T-cell (primary cell): ENCODE measurements around the gene PAK1. TPM values are rescaled to one million over a fixed set of nuclear protein-coding genes. Genes with fewer than 3 reads are reported as not detected.

Source experiments
- ATAC-seq, 4 experiments: fragments of 200-7000 bp in 3 of 4; fragments of 150-1000 bp in 1 of 4; cut with Tn5 transposase; replicated peaks in 1 of 4; 1 replicate in 3 of 4; 2 replicates in 1 of 4; pipeline ENCODE4 v1.10.0; 2021; ENCODE audit warnings: moderate library complexity in 3 of 4, mild to moderate bottlenecking in 2 of 4, moderate number of reproducible peaks in 1 of 4
- CTCF ChIA-PET, 2 donors: fragments of 300-600 bp; sonication (Branson Sonifier 250); formaldehyde crosslinking; loops; one replicate each; lab custom pipeline; 2022; ENCODE audit warnings: antibody characterized with exemption in 2 of 2; lab: Charles Lee
- POLR2A ChIA-PET, 2 donors: fragments of 300-600 bp; sonication (Branson Sonifier 250); formaldehyde crosslinking; loops; one replicate each; lab custom pipeline; 2022; ENCODE audit warnings: antibody characterized with exemption in 2 of 2; lab: Charles Lee
- DNase-seq, 35 experiments: peaks; one replicate each; pipeline versions ENCODE4 v3.0.0 to v3.0.0-alpha.2; 2013 to 2023
- H3K27ac ChIP-seq: one replicate; pipeline ENCODE4 v1.5.1; 2013; ENCODE audit warnings: low read length
- H3K27me3 ChIP-seq, 2 experiments: replicated peaks in 1 of 2; 1 replicate in 1 of 2; 2 replicates in 1 of 2; pipeline versions ENCODE4 v1.6.1 to v1.7.0; 2013; ENCODE audit warnings: low read length in 1 of 2, mixed read lengths in 1 of 2; ENCODE audit not compliant: control insufficient read depth in 2 of 2, insufficient read depth in 2 of 2; ENCODE audit errors: extremely low read depth in 1 of 2
- H3K36me3 ChIP-seq, 2 donors: 1 replicate in 1 of 2; 2 replicates in 1 of 2; pipeline versions ENCODE4 v1.6.1 to v1.7.0; 2013; ENCODE audit warnings: low read length in 1 of 2; ENCODE audit not compliant: control insufficient read depth in 2 of 2, insufficient read depth in 1 of 2; ENCODE audit errors: extremely low read depth in 1 of 2
- H3K4me1 ChIP-seq, 2 experiments: 1 replicate in 1 of 2; 2 replicates in 1 of 2; pipeline versions ENCODE4 v1.6.1 to v1.7.0; 2013; ENCODE audit warnings: low read length in 2 of 2, mixed read lengths in 1 of 2; ENCODE audit not compliant: insufficient read depth in 2 of 2, control insufficient read depth in 1 of 2; ENCODE audit errors: extremely low read depth in 1 of 2
- H3K4me3 ChIP-seq, 2 donors: 1 replicate in 1 of 2; 2 replicates in 1 of 2; pipeline versions ENCODE4 v1.5.1 to v1.7.0; 2013; ENCODE audit warnings: mild to moderate bottlenecking in 2 of 2, low read length in 1 of 2, moderate library complexity in 1 of 2; ENCODE audit not compliant: control insufficient read depth in 1 of 2; ENCODE audit errors: extremely low read depth in 1 of 2
- H3K9me3 ChIP-seq: 2 replicates; pipeline ENCODE4 v1.7.0; 2013
- H3K27ac Mint-ChIP-seq, 2 donors: one replicate each; pipeline ENCODE4 v1.8.0; 2020 to 2021; ENCODE audit warnings: mild to moderate bottlenecking in 2 of 2, mixed read lengths in 2 of 2
- H3K27me3 Mint-ChIP-seq, 2 donors: one replicate each; pipeline ENCODE4 v1.8.0; 2021 to 2022; ENCODE audit warnings: mixed read lengths in 2 of 2
- H3K36me3 Mint-ChIP-seq: one replicate; pipeline ENCODE4 v1.8.0; 2021; ENCODE audit warnings: mixed read lengths
- H3K4me1 Mint-ChIP-seq, 3 donors: one replicate each; pipeline ENCODE4 v1.8.0; 2020 to 2022; ENCODE audit warnings: mixed read lengths in 3 of 3, mild to moderate bottlenecking in 1 of 3
- H3K4me3 Mint-ChIP-seq, 3 donors: one replicate each; pipeline ENCODE4 v1.8.0; 2020 to 2022; ENCODE audit warnings: mild to moderate bottlenecking in 3 of 3, mixed read lengths in 3 of 3, moderate library complexity in 3 of 3
- H3K9me3 Mint-ChIP-seq, 3 donors: one replicate each; pipeline ENCODE4 v1.8.0; 2020 to 2022; ENCODE audit warnings: mixed read lengths in 3 of 3
- WGBS: methylation state at CpG from one replicate; pipeline ENCODE4 v1.1.5; 2013; ENCODE audit warnings: missing lambda C conversion rate; ENCODE audit not compliant: insufficient coverage; 5-methylcytosine and 5-hydroxymethylcytosine counted together
- total RNA-seq, 35 experiments: library from RNA in 6 of 35; stranded (reverse) in 6 of 35; fragments of 120-200 nt in 1 of 35; gene quantifications; one replicate each; pipeline versions ENCODE4 v1.2.1 to v1.2.4 and lab custom pipeline; 2013 to 2026

PAK1 gene
- total RNA-seq (10 to 100 TPM; 15.9 to 28.0 (median 18.7) TPM), total RNA-seq (lab: John Stamatoyannopoulos, UW) (12.2 to 24.8 (median 18.3) reads per million in 29 experiments)
- 22.2 TPM for total RNA-seq (2013)

DNA sequence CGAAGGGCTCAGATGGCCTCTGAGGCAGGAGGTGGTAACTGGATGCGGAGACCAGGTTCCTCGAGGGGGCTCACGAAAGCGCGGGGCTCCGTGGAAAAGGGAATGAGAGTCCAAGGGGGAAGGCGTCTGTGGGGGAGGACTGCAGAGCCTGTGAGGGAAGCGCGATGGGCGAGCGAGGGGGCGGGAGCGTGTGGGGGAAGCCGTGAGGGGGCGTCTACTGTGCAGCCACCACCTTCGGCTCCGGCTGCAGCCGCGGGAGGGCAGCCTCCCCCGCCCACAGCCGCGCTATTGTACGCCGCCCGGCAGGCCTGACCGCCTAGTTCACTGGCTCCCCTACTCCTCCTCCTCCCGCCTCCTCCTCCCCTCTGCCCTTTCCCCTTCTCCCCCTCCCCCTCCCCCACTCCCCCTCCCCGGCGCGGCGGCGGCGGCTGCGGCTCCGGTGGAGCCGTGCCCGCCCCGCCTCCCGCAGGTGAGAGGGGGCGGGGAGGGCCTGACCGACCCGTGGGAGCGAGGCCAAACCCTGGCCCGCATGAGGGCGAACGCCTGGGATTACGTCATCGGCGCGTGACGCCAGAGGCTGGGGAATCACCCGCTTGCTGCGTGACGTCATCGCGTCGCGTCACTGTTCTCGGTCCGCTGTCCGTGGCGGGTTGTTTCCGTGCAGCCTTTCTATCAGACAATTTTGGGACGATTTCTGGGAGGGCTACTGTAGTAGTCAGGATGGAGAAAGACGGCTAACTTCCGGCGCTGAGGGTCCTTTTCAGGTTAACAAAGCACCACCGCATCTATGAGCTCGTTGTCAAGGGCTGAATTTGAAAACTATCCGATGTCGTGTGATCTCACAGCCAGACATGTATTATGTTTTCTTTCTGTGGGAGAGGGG, at the start of gene PAK1:
PAK1 (minus strand) TSS at position 294 of the 883 bp plus-strand sequence. CDS start 81,574 bp downstream, outside the sequence.
- H3K27me3 ChIP-seq = no peaks in the 10 kb centered on the region
- ATAC-seq (peak; percentile 74 to 80 (median 76)), DNase-seq (peak; percentile 41 to 99 (median 91))
- POLR2A ChIA-PET = interaction anchor here (0.5 to 0.7 kb wide), 6 partner anchors 12 to 1092 kb away, joined by 3 to 9 read pairs (median 5); no protein-coding TSS in a partner anchor
- H3K9me3 Mint-ChIP-seq = no peaks in the 10 kb centered on the region
- H3K4me3 ChIP-seq = peak within 1 kb of the TSS; percentile 63 to 71
- CTCF ChIA-PET = interaction anchor here (0.6 to 1.1 kb wide), 2 partner anchors 58 to 135 kb away, joined by 3 to 4 read pairs; no protein-coding TSS in a partner anchor
- H3K4me3 Mint-ChIP-seq = peak within 1 kb of the TSS; percentile 85 to 89 (median 88)
- no peaks in the 10 kb centered on the region for H3K9me3 ChIP-seq
- peaks cover 16 to 31% (median 21%) of the 10 kb centered on the region in 3 donors for H3K4me1 Mint-ChIP-seq
- no peaks in the 10 kb centered on the region for H3K36me3 Mint-ChIP-seq
- WGBS = under 1% methylated on average over 48 of the region's 72 CpGs
- H3K27ac Mint-ChIP-seq = peak within 1 kb of the TSS; percentile 17 to 89
- H3K4me1 ChIP-seq = peaks cover 10 to 11% of the 10 kb centered on the region in 2 experiments
- H3K36me3 ChIP-seq = no peaks in the 10 kb centered on the region
- H3K27me3 Mint-ChIP-seq = no peaks in the 10 kb centered on the region
- H3K27ac ChIP-seq = peak within 1 kb of the TSS; percentile 67

DNA sequence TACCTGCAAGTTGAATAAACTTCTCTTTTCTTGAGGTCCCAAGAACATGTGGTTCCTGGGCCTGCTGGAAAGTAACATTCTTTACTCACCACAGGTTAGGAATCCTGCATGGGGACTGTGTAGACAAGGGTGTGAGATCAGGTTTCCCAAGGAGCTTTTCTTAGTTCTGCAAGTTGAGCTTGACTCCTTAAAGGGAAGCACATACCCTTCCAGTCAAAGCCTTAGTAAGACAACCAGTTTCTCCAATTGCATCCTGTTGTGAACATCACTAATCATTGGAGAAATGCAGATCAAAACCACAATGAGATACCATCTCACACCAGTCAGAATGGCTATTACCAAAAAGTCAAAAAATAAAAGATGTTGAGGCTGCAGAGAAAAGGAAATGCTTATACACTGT, 48.3 kb upstream of the PAK1 start:
- Histone ChIP-seq H3K4me1 (no peaks in the 10 kb centered on the region), H3K9me3 (no peaks in the 10 kb centered on the region), H3K27me3 (no peaks in the 10 kb centered on the region), H3K36me3 (no peaks in the 10 kb centered on the region), H3K27ac (no peak overlapping the region), H3K4me3 (no peak overlapping the region)
- ATAC-seq (no peak), DNase-seq (no peak)
- no peaks in the 10 kb centered on the region for H3K4me1 Mint-ChIP-seq
- H3K36me3 Mint-ChIP-seq = no peaks in the 10 kb centered on the region
- no peaks in the 10 kb centered on the region for H3K27me3 Mint-ChIP-seq
- POLR2A ChIA-PET = no interaction called here
- CTCF ChIA-PET = interaction anchor here in 1 of 2 donors (0.6 kb wide), 1 partner anchor 104 kb away, joined by 3 read pairs; no protein-coding TSS in a partner anchor
- no peak overlapping the region for H3K27ac Mint-ChIP-seq
- no peaks in the 10 kb centered on the region for H3K9me3 Mint-ChIP-seq
- H3K4me3 Mint-ChIP-seq = no peak overlapping the region

DNA sequence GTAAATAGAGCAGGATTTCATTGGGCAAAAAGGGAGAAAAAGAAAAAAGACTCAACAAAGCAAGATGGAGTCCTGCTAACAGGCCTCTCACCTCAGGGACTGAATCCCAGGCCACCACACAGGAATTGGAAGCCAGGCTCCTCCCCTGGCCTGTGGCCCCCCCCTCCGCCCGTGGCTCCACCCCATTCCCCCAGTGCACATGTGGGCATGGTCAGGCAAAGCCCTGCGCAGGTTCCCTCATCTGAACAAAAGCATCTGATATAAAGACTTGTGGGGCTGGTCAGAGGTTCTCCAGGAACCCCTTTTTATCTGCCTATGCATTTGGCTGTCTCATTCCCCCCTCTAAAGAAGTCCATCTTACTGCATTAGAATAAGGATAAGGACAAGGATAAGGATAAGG, 46.0 kb upstream of the PAK1 start:
- Mint-ChIP-seq H3K9me3 (no peaks in the 10 kb centered on the region), H3K36me3 (no peaks in the 10 kb centered on the region), H3K27ac (no peak overlapping the region), H3K4me3 (no peak overlapping the region), H3K4me1 (no peaks in the 10 kb centered on the region), H3K27me3 (peaks cover 0 to under 1% of the 10 kb centered on the region in 2 donors)
- no peak for ATAC-seq
- H3K27me3 ChIP-seq = no peaks in the 10 kb centered on the region
- H3K4me1 ChIP-seq = no peaks in the 10 kb centered on the region
- WGBS = no CpG with 5 or more reads among the region's 3 CpGs
- DNase-seq = no peak
- no peak overlapping the region for H3K27ac ChIP-seq
- H3K36me3 ChIP-seq = no peaks in the 10 kb centered on the region
- no peaks in the 10 kb centered on the region for H3K9me3 ChIP-seq
- H3K4me3 ChIP-seq = no peak overlapping the region
- CTCF ChIA-PET = no interaction called here
- POLR2A ChIA-PET = no interaction called here

DNA sequence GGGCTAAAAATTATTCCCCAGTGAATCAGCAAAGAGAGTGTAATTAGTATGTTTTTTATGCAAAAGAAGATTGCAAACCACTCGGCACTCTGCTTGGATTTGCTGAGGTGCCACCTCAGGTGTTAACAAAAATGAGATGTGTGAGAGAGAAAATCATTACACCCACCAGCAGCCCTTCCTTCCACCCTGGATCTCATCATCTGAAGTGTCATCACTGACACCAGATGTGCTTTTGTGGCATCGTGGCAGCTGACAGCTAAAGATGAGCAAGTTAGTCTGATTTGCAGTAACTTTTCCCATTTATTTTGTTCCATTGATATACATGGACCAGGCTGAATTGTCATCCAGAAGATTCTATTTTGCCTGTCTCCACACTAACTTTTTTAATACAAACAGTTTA, 44.6 kb upstream of the PAK1 start:
- no peak overlapping the region for H3K4me3 Mint-ChIP-seq
- H3K27ac Mint-ChIP-seq = no peak overlapping the region
- H3K27me3 Mint-ChIP-seq = peaks cover 2 to 4% of the 10 kb centered on the region in 2 donors
- no peaks in the 10 kb centered on the region for H3K4me1 Mint-ChIP-seq
- H3K27me3 ChIP-seq = no peaks in the 10 kb centered on the region
- ChIA-PET CTCF (no interaction called here), POLR2A (interaction anchor here in 1 of 2 donors (0.6 kb wide), 1 partner anchor 267 kb away, joined by 4 read pairs; no protein-coding TSS in a partner anchor)
- no peaks in the 10 kb centered on the region for H3K4me1 ChIP-seq
- H3K36me3 Mint-ChIP-seq = no peaks in the 10 kb centered on the region
- no peak overlapping the region for H3K4me3 ChIP-seq
- no peaks in the 10 kb centered on the region for H3K9me3 Mint-ChIP-seq
- DNase-seq (no peak), ATAC-seq (no peak)
- H3K9me3 ChIP-seq = no peaks in the 10 kb centered on the region
- H3K36me3 ChIP-seq = no peaks in the 10 kb centered on the region
- WGBS = no CpG with 5 or more reads among the region's 2 CpGs
- no peak overlapping the region for H3K27ac ChIP-seq

DNA sequence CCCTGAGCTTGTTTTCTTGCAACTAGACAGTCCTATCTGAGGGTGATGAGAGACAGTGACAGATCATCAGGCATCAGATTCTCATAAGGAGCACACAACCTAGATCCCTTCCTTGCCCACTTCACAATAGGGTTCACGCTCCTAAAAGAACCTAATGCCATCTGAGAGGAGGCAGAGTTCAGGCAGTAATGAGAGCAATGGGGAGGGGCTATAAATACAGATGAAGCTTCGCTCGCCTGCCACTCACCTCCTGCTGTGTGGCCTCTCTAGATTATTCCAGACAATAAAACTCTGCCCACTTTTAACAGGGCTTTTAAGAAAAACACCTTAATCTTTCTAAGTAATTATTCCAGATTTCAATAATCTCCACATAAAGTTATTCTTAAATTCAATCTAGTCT, 43.9 kb upstream of the PAK1 start:
- POLR2A ChIA-PET = no interaction called here
- CTCF ChIA-PET = no interaction called here
- Histone ChIP-seq H3K27me3 (peaks cover 0 to 2% of the 10 kb centered on the region in 2 experiments), H3K9me3 (no peaks in the 10 kb centered on the region), H3K27ac (no peak overlapping the region), H3K4me3 (no peak overlapping the region), H3K36me3 (no peaks in the 10 kb centered on the region), H3K4me1 (no peaks in the 10 kb centered on the region)
- H3K4me1 Mint-ChIP-seq = no peaks in the 10 kb centered on the region
- no peaks in the 10 kb centered on the region for H3K9me3 Mint-ChIP-seq
- no peak overlapping the region for H3K27ac Mint-ChIP-seq
- H3K4me3 Mint-ChIP-seq = no peak overlapping the region
- H3K36me3 Mint-ChIP-seq = no peaks in the 10 kb centered on the region
- ATAC-seq (no peak), DNase-seq (no peak)
- no CpG with 5 or more reads among the region's 3 CpGs for WGBS
- peaks cover 2 to 4% of the 10 kb centered on the region in 2 donors for H3K27me3 Mint-ChIP-seq

DNA sequence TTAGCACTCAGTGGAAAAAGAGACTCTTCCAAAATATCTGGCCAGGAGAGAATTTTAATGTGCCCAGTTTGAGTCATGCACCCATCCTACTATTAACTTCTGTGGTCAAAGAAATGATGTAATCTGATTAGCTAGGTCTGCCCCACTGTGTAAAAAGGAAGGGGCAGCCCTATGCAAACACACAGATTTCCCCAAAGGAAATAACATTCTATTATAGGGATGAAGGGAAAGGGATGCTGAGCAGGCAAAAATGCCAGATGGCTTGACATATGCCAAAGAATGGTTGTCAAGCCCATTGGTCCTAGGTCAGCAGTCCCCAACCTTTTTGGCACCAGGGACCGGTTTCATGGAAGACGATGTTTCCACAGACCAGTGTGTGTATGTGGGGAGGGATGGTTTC, 43.3 kb upstream of the PAK1 start:
- CTCF ChIA-PET = no interaction called here
- no peaks in the 10 kb centered on the region for H3K36me3 ChIP-seq
- H3K4me1 Mint-ChIP-seq = no peaks in the 10 kb centered on the region
- H3K4me1 ChIP-seq = no peaks in the 10 kb centered on the region
- no peak overlapping the region for H3K4me3 Mint-ChIP-seq
- no peak overlapping the region for H3K27ac Mint-ChIP-seq
- peaks cover 6 to 7% of the 10 kb centered on the region in 2 donors for H3K27me3 Mint-ChIP-seq
- no CpG with 5 or more reads among the region's 2 CpGs for WGBS
- H3K9me3 Mint-ChIP-seq = no peaks in the 10 kb centered on the region
- DNase-seq (no peak), ATAC-seq (no peak)
- H3K4me3 ChIP-seq = no peak overlapping the region
- no peaks in the 10 kb centered on the region for H3K9me3 ChIP-seq
- H3K36me3 Mint-ChIP-seq = no peaks in the 10 kb centered on the region
- H3K27ac ChIP-seq = no peak overlapping the region
- POLR2A ChIA-PET = no interaction called here
- H3K27me3 ChIP-seq = peaks cover 0 to 4% of the 10 kb centered on the region in 2 experiments
